ENCODE measurements around the gene SLX9.

SLX9 gene

DNA sequence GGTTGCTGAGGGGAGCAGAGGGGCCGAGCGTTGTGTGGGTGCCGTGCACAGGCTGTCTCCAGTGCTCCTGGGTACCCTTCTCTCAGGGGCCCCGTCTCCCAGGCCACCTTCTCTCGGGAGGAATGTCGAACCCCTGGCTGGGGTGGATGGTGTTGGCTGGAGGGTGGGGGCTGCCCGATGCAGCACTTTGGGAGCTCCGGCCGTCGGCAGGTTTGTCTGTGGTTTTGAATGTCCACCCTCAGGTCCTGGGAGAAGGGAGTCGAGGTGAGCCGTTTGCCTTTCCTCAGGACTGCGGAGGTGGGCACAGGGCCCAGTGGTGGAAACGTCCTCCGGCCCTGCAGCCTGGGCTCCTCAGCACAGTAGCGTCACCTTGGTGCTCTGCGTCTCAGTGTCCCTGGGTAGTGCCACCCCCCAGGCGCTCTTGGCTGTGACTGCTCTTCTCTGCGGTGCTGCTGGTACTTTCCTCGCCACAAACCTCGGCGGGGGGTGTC lies 14.5 kb downstream of the SLX9 start:
- Histone ChIP-seq H3K9me3 (ENCODE audit: severe bottlenecking) (no peaks in the 10 kb centered on the region), H3K36me3 (ENCODE audit: low read depth) (peaks cover 52% of the 10 kb centered on the region), H3K27me3 (ENCODE audit: insufficient read depth, poor library complexity, severe bottlenecking) (no peaks in the 10 kb centered on the region), H3K4me3 (ENCODE audit: severe bottlenecking) (no peak overlapping the region), H3K27ac (ENCODE audit: poor library complexity, severe bottlenecking) (no peak overlapping the region), H3K4me1 (ENCODE audit: insufficient read depth, poor library complexity, severe bottlenecking) (no peaks in the 10 kb centered on the region)
- TF ChIP-seq, protein P1, sequence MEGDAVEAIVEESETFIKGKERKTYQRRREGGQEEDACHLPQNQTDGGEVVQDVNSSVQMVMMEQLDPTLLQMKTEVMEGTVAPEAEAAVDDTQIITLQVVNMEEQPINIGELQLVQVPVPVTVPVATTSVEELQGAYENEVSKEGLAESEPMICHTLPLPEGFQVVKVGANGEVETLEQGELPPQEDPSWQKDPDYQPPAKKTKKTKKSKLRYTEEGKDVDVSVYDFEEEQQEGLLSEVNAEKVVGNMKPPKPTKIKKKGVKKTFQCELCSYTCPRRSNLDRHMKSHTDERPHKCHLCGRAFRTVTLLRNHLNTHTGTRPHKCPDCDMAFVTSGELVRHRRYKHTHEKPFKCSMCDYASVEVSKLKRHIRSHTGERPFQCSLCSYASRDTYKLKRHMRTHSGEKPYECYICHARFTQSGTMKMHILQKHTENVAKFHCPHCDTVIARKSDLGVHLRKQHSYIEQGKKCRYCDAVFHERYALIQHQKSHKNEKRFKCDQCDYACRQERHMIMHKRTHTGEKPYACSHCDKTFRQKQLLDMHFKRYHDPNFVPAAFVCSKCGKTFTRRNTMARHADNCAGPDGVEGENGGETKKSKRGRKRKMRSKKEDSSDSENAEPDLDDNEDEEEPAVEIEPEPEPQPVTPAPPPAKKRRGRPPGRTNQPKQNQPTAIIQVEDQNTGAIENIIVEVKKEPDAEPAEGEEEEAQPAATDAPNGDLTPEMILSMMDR (IDR thresholded peaks at IDR 0.05; ENCODE audit: poor library complexity, severe bottlenecking) = no peak
- DNase-seq (ENCODE audit: low spot score) (no peak), ATAC-seq (ENCODE audit: low read depth) (no peak)

DNA sequence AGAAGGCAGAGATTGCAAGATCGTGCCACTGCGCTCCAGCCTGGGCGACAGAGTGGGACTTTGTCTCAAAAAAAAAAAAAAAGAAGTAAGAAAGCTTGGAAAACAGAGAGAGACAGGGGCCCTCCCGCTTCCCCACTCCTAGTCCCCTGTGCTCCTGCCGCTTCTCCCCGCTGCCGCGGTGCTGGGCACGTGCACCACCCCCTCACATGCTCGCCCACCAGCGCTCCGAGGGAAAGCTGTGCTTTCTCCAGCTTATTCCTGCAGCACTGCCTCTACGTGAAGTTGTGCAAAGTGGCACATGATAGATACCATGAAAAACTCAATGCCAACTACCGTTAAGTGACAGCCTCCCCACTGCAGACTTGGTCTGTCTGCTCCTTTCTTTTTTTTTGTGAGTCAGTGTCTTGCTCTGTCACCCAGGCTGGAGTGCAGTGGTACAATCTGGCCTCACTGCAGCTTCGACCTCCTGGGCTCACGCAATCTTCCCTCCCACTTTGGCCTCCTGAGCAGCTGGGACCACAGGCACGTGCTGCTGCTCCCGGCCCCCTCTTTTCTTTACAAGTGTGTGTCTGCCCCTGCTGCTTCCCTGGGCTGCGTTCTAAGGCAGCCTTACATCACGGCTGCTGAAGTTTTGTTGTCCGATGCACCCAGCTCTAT lies 15.4 kb downstream of the SLX9 start:
- H3K27ac ChIP-seq (ENCODE audit: poor library complexity, severe bottlenecking) = no peak overlapping the region
- peaks cover 56% of the 10 kb centered on the region for H3K36me3 ChIP-seq (ENCODE audit: low read depth)
- H3K27me3 ChIP-seq (ENCODE audit: insufficient read depth, poor library complexity, severe bottlenecking) = no peaks in the 10 kb centered on the region
- DNase-seq (ENCODE audit: low spot score) = no peak
- TF ChIP-seq, protein P1 (IDR thresholded peaks at IDR 0.05; ENCODE audit: poor library complexity, severe bottlenecking) = no peak
- H3K4me3 ChIP-seq (ENCODE audit: severe bottlenecking) = no peak overlapping the region
- H3K4me1 ChIP-seq (ENCODE audit: insufficient read depth, poor library complexity, severe bottlenecking) = no peaks in the 10 kb centered on the region
- no peaks in the 10 kb centered on the region for H3K9me3 ChIP-seq (ENCODE audit: severe bottlenecking)
- no peak for ATAC-seq (ENCODE audit: low read depth)

DNA sequence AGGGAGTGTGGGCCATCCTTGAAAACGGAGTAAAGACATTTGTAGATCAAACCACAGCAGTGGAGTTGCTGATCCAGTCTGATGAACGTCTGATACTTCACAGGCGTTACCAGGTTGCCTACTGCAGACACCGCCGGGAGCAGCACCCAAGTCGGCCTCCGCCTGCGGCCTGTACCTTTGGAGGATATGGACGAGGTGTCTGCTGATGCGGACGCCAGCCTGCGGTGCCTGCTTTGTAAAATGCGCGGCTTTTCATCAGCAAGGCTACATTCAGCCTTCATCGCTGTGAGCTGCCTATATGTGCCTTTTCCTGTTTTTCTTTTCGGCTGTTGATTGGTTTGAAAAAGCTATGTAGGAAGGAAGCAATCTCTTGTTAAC lies 16.0 kb downstream of the SLX9 start:
- no peak for ATAC-seq (ENCODE audit: low read depth)
- TF ChIP-seq, protein P1 (IDR thresholded peaks at IDR 0.05; ENCODE audit: poor library complexity, severe bottlenecking) = no peak
- no peaks in the 10 kb centered on the region for H3K27me3 ChIP-seq (ENCODE audit: insufficient read depth, poor library complexity, severe bottlenecking)
- H3K4me1 ChIP-seq (ENCODE audit: insufficient read depth, poor library complexity, severe bottlenecking) = no peaks in the 10 kb centered on the region
- no peak overlapping the region for H3K4me3 ChIP-seq (ENCODE audit: severe bottlenecking)
- no peaks in the 10 kb centered on the region for H3K9me3 ChIP-seq (ENCODE audit: severe bottlenecking)
- no peak for DNase-seq (ENCODE audit: low spot score)
- peaks cover 61% of the 10 kb centered on the region for H3K36me3 ChIP-seq (ENCODE audit: low read depth)
- no peak overlapping the region for H3K27ac ChIP-seq (ENCODE audit: poor library complexity, severe bottlenecking)

DNA sequence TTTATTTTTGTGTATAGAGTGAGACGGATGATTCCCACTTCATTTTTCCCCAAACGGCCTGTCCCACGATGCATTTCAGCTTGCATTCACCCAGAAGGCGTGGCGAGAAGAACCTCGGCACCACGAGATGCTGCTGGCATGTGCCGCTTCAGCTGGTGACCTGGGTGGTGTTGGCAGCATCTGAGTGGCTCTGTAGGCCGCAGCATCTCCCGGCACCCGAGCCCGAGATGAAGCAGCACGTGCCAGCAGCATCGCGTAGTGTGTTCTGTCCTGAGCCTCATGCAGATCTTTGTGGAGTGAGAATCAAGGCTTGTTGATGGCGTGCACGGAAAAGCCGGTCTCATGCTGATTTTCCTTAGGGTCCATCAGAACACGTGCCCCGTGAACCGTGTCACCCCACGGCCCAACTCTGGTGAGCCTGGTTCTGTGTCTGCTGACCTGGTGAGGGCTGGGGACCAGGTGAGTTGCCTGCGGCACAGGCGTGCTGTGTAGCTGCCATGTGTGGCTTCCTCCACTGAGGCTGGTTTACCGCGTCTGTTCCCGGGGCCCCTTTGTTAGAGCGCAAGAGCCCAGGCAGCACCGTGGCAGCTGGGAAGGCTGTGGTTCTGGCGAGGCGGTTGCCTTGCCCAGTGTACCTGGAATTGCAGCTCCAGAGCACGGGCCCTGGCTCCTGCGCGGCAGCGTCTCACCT lies 16.7 kb downstream of the SLX9 start:
- H3K27me3 ChIP-seq (ENCODE audit: insufficient read depth, poor library complexity, severe bottlenecking) = no peaks in the 10 kb centered on the region
- peaks cover under 1% of the 10 kb centered on the region for H3K4me1 ChIP-seq (ENCODE audit: insufficient read depth, poor library complexity, severe bottlenecking)
- TF ChIP-seq, protein P1 (IDR thresholded peaks at IDR 0.05; ENCODE audit: poor library complexity, severe bottlenecking) = no peak
- H3K9me3 ChIP-seq (ENCODE audit: severe bottlenecking) = no peaks in the 10 kb centered on the region
- H3K27ac ChIP-seq (ENCODE audit: poor library complexity, severe bottlenecking) = no peak overlapping the region
- peaks cover 62% of the 10 kb centered on the region for H3K36me3 ChIP-seq (ENCODE audit: low read depth)
- DNase-seq (ENCODE audit: low spot score) = no peak
- ATAC-seq (ENCODE audit: low read depth) = no peak
- no peak overlapping the region for H3K4me3 ChIP-seq (ENCODE audit: severe bottlenecking)

All from RWPE2 (cell line).